Measurements from ENCODE around the gene RHOF.
"Not testable (repeated sequence)": the region's sequence is repeated elsewhere in the genome, so short reads cannot be mapped to it uniquely, and the experiment has no call there.

Gene RHOF

GRCh38 chr12:121795034-121795968, 1.8 kb upstream of the RHOF start:
- no peak for FAIRE-seq

GRCh38 chr12:121794534-121795033, 1.1 kb upstream of the RHOF start:
- FAIRE-seq = no peak
- no peak for TF ChIP-seq CTCF (IDR thresholded peaks at IDR 0.05; ENCODE audit: insufficient read depth, missing control alignments)
- DNase-seq (ENCODE audit: insufficient read length, low spot score) = no peak

More at GRCh38 chr12:121795034-121795968, 1.8 kb upstream of the RHOF start:
- peak; percentile 73 for DNase-seq (ENCODE audit: insufficient read length, low spot score)
- peak; percentile 97 for TF ChIP-seq CTCF (IDR thresholded peaks at IDR 0.05; ENCODE audit: insufficient read depth, missing control alignments)

GRCh38 chr12:121793838-121794533, 498 bp upstream of the RHOF start:
- TF ChIP-seq CTCF (IDR thresholded peaks at IDR 0.05; ENCODE audit: insufficient read depth, missing control alignments) = peak; percentile 94
- peak; percentile 86 for DNase-seq (ENCODE audit: insufficient read length, low spot score)
- no peak for FAIRE-seq

GRCh38 chr12:121792607-121793439, 665 bp downstream of the RHOF start:
- FAIRE-seq (no peak), DNase-seq (ENCODE audit: insufficient read length, low spot score) (no peak)
- no peak for TF ChIP-seq CTCF (IDR thresholded peaks at IDR 0.05; ENCODE audit: insufficient read depth, missing control alignments)

GRCh38 chr12:121791671-121792551, 1.6 kb downstream of the RHOF start:
- no peak for TF ChIP-seq CTCF (IDR thresholded peaks at IDR 0.05; ENCODE audit: insufficient read depth, missing control alignments)
- DNase-seq (ENCODE audit: insufficient read length, low spot score) (no peak), FAIRE-seq (no peak)

- FAIRE-seq; DNase-seq (ENCODE audit: insufficient read length, low spot score): not testable (repeated sequence)
These were observed 2.7 kb downstream of the RHOF start for GRCh38 chr12:121790785-121791184.
